ENCODE results near the gene RECK. TPM values are rescaled to one million over a fixed set of nuclear protein-coding genes. Genes with fewer than 3 reads are reported as not detected.
"Not testable (repeated sequence)": the region's sequence is repeated elsewhere in the genome, so short reads cannot be mapped to it uniquely, and the experiment has no call there.

The RECK gene
- total RNA-seq, 1 experiment from 2014 or later: 2.1 TPM

- Histone ChIP-seq H4K20me1 (ENCODE audit: insufficient read depth) (no peaks in the 10 kb centered on the region), H3K4me2 (no peak overlapping the region), H3K36me3 (ENCODE audit: low read depth) (no peaks in the 10 kb centered on the region), H2AFZ (no peak overlapping the region), H3K27ac (no peak overlapping the region), H3K79me2 (ENCODE audit: low read depth) (no peaks in the 10 kb centered on the region), H3K4me3 (no peak overlapping the region), H3F3A (ENCODE audit: insufficient read depth, low read depth) (0 out of 2 replicates have a peak, but pooled peaks cover 4% of the 10 kb centered on the region), H3K27me3 (ENCODE audit: insufficient read depth, low read depth) (no peaks in the 10 kb centered on the region), H3K9me2 (ENCODE audit: insufficient read depth) (no peaks in the 10 kb centered on the region), H3K9me3 (ENCODE audit: insufficient read depth, low read depth) (no peaks in the 10 kb centered on the region), H3K4me1 (replicated peaks; ENCODE audit: insufficient read depth) (peaks cover 14% of the 10 kb centered on the region; the same call in 1 of the 2 replicates)
- no TSS peak for BruUV-seq (replicated peaks)
- CTCF ChIA-PET: no interaction called here
- intact Hi-C loops (cut with micrococcal nuclease; ENCODE audit: unreplicated experiment): no loop called here
- DNase-seq: no peak
- POLR2A ChIA-PET (ENCODE audit: unreplicated experiment): no interaction called here
- no peak for TF ChIP-seq EZH2 (IDR thresholded peaks at IDR 0.05; ENCODE audit: low read depth)
Observed at GRCh38 chr9:36127652-36128244, 91.0 kb downstream of the RECK start.

- Histone ChIP-seq H3K9me2 (ENCODE audit: insufficient read depth) (no peaks in the 10 kb centered on the region), H3F3A (ENCODE audit: insufficient read depth, low read depth) (0 out of 2 replicates have a peak, but pooled peaks cover 4% of the 10 kb centered on the region), H3K27me3 (ENCODE audit: insufficient read depth, low read depth) (no peaks in the 10 kb centered on the region), H2AFZ (no peak overlapping the region), H3K79me2 (ENCODE audit: low read depth) (no peaks in the 10 kb centered on the region), H3K27ac (no peak overlapping the region), H3K4me2 (no peak overlapping the region), H3K4me3 (no peak overlapping the region), H3K4me1 (replicated peaks; ENCODE audit: insufficient read depth) (peaks cover 14% of the 10 kb centered on the region; the same call in 1 of the 2 replicates), H3K9me3 (ENCODE audit: insufficient read depth, low read depth) (no peaks in the 10 kb centered on the region), H4K20me1 (ENCODE audit: insufficient read depth) (no peaks in the 10 kb centered on the region), H3K36me3 (ENCODE audit: low read depth) (no peaks in the 10 kb centered on the region)
- intact Hi-C loops (cut with micrococcal nuclease; ENCODE audit: unreplicated experiment): no loop called here
- CTCF ChIA-PET: no interaction called here
- no peak for TF ChIP-seq EZH2 (IDR thresholded peaks at IDR 0.05; ENCODE audit: low read depth)
- TF ChIP-seq CTCF (conservative IDR thresholded peaks at IDR 0.05): no peak
- POLR2A ChIA-PET (ENCODE audit: unreplicated experiment): no interaction called here
- BruUV-seq (replicated peaks): no TSS peak
- no peak for DNase-seq
Observed at GRCh38 chr9:36128349-36128748, 91.6 kb downstream of the RECK start.

- peaks cover 14% of the 10 kb centered on the region; the same call in 1 of the 2 replicates for H3K4me1 ChIP-seq (replicated peaks; ENCODE audit: insufficient read depth)
Observed at GRCh38 chr9:36129139-36129538, 92.4 kb downstream of the RECK start.

GRCh38 chr9:36131666-36132065 is 95.0 kb downstream of the RECK start:
- DNase-seq; CTCF ChIA-PET; H4K20me1 ChIP-seq (ENCODE audit: insufficient read depth); BruUV-seq (replicated peaks); H3K36me3 ChIP-seq (ENCODE audit: low read depth); H3F3A ChIP-seq (ENCODE audit: insufficient read depth, low read depth); H2AFZ ChIP-seq; H3K79me2 ChIP-seq (ENCODE audit: low read depth); H3K27me3 ChIP-seq (ENCODE audit: insufficient read depth, low read depth); H3K9me2 ChIP-seq (ENCODE audit: insufficient read depth); POLR2A ChIA-PET (ENCODE audit: unreplicated experiment); H3K4me3 ChIP-seq; H3K9me3 ChIP-seq (ENCODE audit: insufficient read depth, low read depth): not testable (repeated sequence)
- peak overlapping the region; percentile 28; the same call in 1 of the 2 replicates for H3K4me2 ChIP-seq
- intact Hi-C loops (cut with micrococcal nuclease; ENCODE audit: unreplicated experiment): loop anchor here (1.0 kb wide), 1 partner anchor 38 kb away; no protein-coding TSS in a partner anchor
- H3K4me1 ChIP-seq (replicated peaks; ENCODE audit: insufficient read depth): peaks cover 18% of the 10 kb centered on the region; the same call in 1 of the 2 replicates
- peak overlapping the region; percentile 74 for H3K27ac ChIP-seq

More at GRCh38 chr9:36129139-36129538, 92.4 kb downstream of the RECK start:
- H3K9me2 ChIP-seq (ENCODE audit: insufficient read depth): no peaks in the 10 kb centered on the region
- ChIA-PET CTCF (interaction anchor here (0.6 kb wide), 1 partner anchor 23 kb away, joined by 3 read pairs; no protein-coding TSS in a partner anchor), POLR2A (ENCODE audit: unreplicated experiment) (no interaction called here)
- intact Hi-C loops (cut with micrococcal nuclease; ENCODE audit: unreplicated experiment): no loop called here
- H3K4me3 ChIP-seq: no peak overlapping the region
- no peaks in the 10 kb centered on the region for H3K79me2 ChIP-seq (ENCODE audit: low read depth)
- no peaks in the 10 kb centered on the region for H4K20me1 ChIP-seq (ENCODE audit: insufficient read depth)
- no peaks in the 10 kb centered on the region for H3K36me3 ChIP-seq (ENCODE audit: low read depth)
- no peak for DNase-seq
- H3K27ac ChIP-seq: no peak overlapping the region
- H3K4me2 ChIP-seq: no peak overlapping the region
- no peak overlapping the region for H2AFZ ChIP-seq
- no TSS peak for BruUV-seq (replicated peaks)
- H3F3A ChIP-seq (ENCODE audit: insufficient read depth, low read depth): 0 out of 2 replicates have a peak, but pooled peaks cover 4% of the 10 kb centered on the region
- no peaks in the 10 kb centered on the region for H3K9me3 ChIP-seq (ENCODE audit: insufficient read depth, low read depth)
- TF ChIP-seq CTCF (conservative IDR thresholded peaks at IDR 0.05): no peak
- no peak for TF ChIP-seq EZH2 (IDR thresholded peaks at IDR 0.05; ENCODE audit: low read depth)
- H3K27me3 ChIP-seq (ENCODE audit: insufficient read depth, low read depth): no peaks in the 10 kb centered on the region

Measured in PC-9 (cell line).